Fibroblast of mammary gland (primary cell): ENCODE measurements around the gene PLEKHH1.
"Not testable (repeated sequence)": the region's sequence is repeated elsewhere in the genome, so short reads cannot be mapped to it uniquely, and the experiment has no call there.

Experiments used
- DNase-seq: peaks from one replicate; pipeline ENCODE4 v3.0.0-alpha.2; 2010; ENCODE audit warnings: low read depth
- H3K4me3 ChIP-seq: 2 replicates; pipeline ENCODE4 v1.5.1; 2011; ENCODE audit warnings: low read depth, mild to moderate bottlenecking, low read length, moderate library complexity; ENCODE audit not compliant: control insufficient read depth
- TF ChIP-seq, protein P1 (sequence below): conservative IDR thresholded peaks from 2 replicates; pipeline ENCODE4 v1.5.1; 2011; ENCODE audit warnings: low read depth, low read length, inconsistent platforms; ENCODE audit not compliant: control insufficient read depth, insufficient read depth

PLEKHH1 gene

GRCh38 chr14:67610491-67610890 lies 77.4 kb downstream of the PLEKHH1 start:
- DNase-seq: no peak
- TF ChIP-seq, protein P1, sequence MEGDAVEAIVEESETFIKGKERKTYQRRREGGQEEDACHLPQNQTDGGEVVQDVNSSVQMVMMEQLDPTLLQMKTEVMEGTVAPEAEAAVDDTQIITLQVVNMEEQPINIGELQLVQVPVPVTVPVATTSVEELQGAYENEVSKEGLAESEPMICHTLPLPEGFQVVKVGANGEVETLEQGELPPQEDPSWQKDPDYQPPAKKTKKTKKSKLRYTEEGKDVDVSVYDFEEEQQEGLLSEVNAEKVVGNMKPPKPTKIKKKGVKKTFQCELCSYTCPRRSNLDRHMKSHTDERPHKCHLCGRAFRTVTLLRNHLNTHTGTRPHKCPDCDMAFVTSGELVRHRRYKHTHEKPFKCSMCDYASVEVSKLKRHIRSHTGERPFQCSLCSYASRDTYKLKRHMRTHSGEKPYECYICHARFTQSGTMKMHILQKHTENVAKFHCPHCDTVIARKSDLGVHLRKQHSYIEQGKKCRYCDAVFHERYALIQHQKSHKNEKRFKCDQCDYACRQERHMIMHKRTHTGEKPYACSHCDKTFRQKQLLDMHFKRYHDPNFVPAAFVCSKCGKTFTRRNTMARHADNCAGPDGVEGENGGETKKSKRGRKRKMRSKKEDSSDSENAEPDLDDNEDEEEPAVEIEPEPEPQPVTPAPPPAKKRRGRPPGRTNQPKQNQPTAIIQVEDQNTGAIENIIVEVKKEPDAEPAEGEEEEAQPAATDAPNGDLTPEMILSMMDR: no peak
- H3K4me3 ChIP-seq: no peak overlapping the region

DNA sequence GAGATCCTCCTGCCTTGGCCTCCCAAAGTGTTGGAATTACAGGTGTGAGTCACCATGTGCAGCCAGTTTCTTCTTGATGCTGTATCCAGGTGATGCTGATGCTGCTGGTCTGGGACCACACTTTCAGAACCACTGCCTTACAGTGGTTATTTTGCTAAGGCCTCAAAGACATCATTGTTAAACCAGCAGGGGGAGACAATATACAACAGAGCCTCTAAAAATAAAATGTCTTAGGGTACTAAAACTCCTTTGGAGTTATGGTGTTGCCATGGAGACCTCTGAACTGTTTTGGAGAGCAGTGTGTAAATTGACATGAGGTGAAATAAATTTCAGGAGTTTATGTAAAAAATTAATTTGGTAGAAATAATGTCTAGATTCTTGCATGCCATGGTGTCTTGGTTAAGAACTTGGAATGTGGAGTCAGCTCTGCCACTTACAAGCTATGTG lies 85.5 kb downstream of the PLEKHH1 start:
- no peak overlapping the region for H3K4me3 ChIP-seq
- TF ChIP-seq, protein P1: peak; percentile 81
- peak; percentile 82 for DNase-seq

- TF ChIP-seq, protein P1: no peak
- H3K4me3 ChIP-seq: peak within 1 kb of the TSS; percentile 66
- DNase-seq: peak; percentile 89
Measured at GRCh38 chr14:67619446-67620216, 86.5 kb downstream of the PLEKHH1 start, which contains the start of gene ARG2. TSS of gene ARG2 (plus strand) at chr14:67619920. CDS start at chr14:67619978, 58 bp downstream.

- TF ChIP-seq, protein P1: no peak
- peak overlapping the region; percentile 66 for H3K4me3 ChIP-seq
- DNase-seq: no peak
Measured at GRCh38 chr14:67620217-67620785, 87.2 kb downstream of the PLEKHH1 start.

GRCh38 chr14:67622675-67623074 lies 89.6 kb downstream of the PLEKHH1 start:
- DNase-seq: peak; percentile 81
- H3K4me3 ChIP-seq: no peak overlapping the region
- TF ChIP-seq, protein P1: no peak

- DNase-seq: peak; percentile 49
- TF ChIP-seq, protein P1: no peak
- no peak overlapping the region for H3K4me3 ChIP-seq
Measured at GRCh38 chr14:67623114-67623513, 90.0 kb downstream of the PLEKHH1 start.

- not testable (repeated sequence) for DNase-seq, H3K4me3 ChIP-seq
Measured at GRCh38 chr14:67626131-67626530, 93.0 kb downstream of the PLEKHH1 start.
